HEK293T (cell line): ENCODE measurements around the gene CNDP1.

Source experiments
- CTCF ChIA-PET: fragments of 350-600 bp; formaldehyde crosslinking; extraction: SDS; loops from one replicate; lab custom pipeline; 2021; ENCODE audit warnings: antibody characterized with exemption, inconsistent platforms; lab: Yijun Ruan, JAX
- POLR2A ChIA-PET: fragments of 350-600 bp; formaldehyde crosslinking; extraction: SDS; loops from one replicate; lab custom pipeline; 2020; ENCODE audit warnings: antibody characterized with exemption, inconsistent platforms; lab: Yijun Ruan, JAX
- DNase-seq: peaks from one replicate; pipeline ENCODE4 v3.0.0; 2012; ENCODE audit warnings: mixed read lengths; ENCODE audit errors: extremely low spot score
- ARNT ChIP-seq: fragments of 450-650 bp; IDR thresholded peaks from 2 replicates; pipeline ENCODE4 v1.6.1; 2017; ENCODE audit warnings: mild to moderate bottlenecking
- BHLHE40 ChIP-seq: fragments of 450-650 bp; IDR thresholded peaks from 2 replicates; pipeline ENCODE4 v1.6.1; 2016; ENCODE audit warnings: mild to moderate bottlenecking, moderate library complexity, borderline replicate concordance
- CTBP1 ChIP-seq: fragments of 450-650 bp; IDR thresholded peaks from 2 replicates; pipeline ENCODE4 v1.6.1; 2016; ENCODE audit warnings: borderline replicate concordance
- ELF4 ChIP-seq: fragments of 450-650 bp; IDR thresholded peaks from 2 replicates; pipeline ENCODE4 v1.6.1; 2017; ENCODE audit warnings: antibody characterized with exemption
- FOXA1 ChIP-seq: fragments of 450-650 bp; IDR thresholded peaks from 2 replicates; pipeline ENCODE4 v1.6.1; 2016; ENCODE audit warnings: mild to moderate bottlenecking
- FOXK2 ChIP-seq: fragments of 450-650 bp; IDR thresholded peaks from 2 replicates; pipeline ENCODE4 v1.6.1; 2016; ENCODE audit warnings: mild to moderate bottlenecking
- FOXM1 ChIP-seq: fragments of 450-650 bp; IDR thresholded peaks from 2 replicates; pipeline ENCODE4 v1.6.1; 2017; ENCODE audit warnings: mild to moderate bottlenecking, borderline replicate concordance
- HDGF ChIP-seq: fragments of 450-650 bp; IDR thresholded peaks from 2 replicates; pipeline ENCODE4 v1.6.1; 2017; ENCODE audit warnings: antibody characterized with exemption, borderline replicate concordance
- L3MBTL2 ChIP-seq: fragments of 450-650 bp; conservative IDR thresholded peaks from 2 replicates; pipeline ENCODE4 v1.6.1; 2016; ENCODE audit warnings: mild to moderate bottlenecking
- LEF1 ChIP-seq: fragments of 450-650 bp; IDR thresholded peaks from 2 replicates; pipeline ENCODE4 v1.6.1; 2017; ENCODE audit warnings: mild to moderate bottlenecking, borderline replicate concordance
- NFRKB ChIP-seq: fragments of 450-650 bp; IDR thresholded peaks from 2 replicates; pipeline ENCODE4 v1.6.1; 2016; ENCODE audit warnings: mild to moderate bottlenecking, moderate library complexity
- SP1 ChIP-seq: fragments of 450-650 bp; IDR thresholded peaks from 2 replicates; pipeline ENCODE4 v1.6.1; 2017
- SUZ12 ChIP-seq: fragments of 450-650 bp; IDR thresholded peaks from 2 replicates; pipeline ENCODE4 v1.6.1; 2016; ENCODE audit warnings: mild to moderate bottlenecking
- TARDBP ChIP-seq: fragments of 450-650 bp; IDR thresholded peaks from 2 replicates; pipeline ENCODE4 v1.6.1; 2016
- ZNF384 ChIP-seq: fragments of 450-650 bp; IDR thresholded peaks from 2 replicates; pipeline ENCODE4 v1.6.1; 2016
- TF ChIP-seq, protein P1 (sequence below): fragments of 450-650 bp; IDR thresholded peaks from 2 replicates; pipeline ENCODE4 v1.6.1; 2016

The CNDP1 gene

GRCh38 chr18:74515620-74516231, 18.6 kb upstream of the CNDP1 start:
- POLR2A ChIA-PET = no interaction called here

GRCh38 chr18:74516271-74517235, 17.7 kb upstream of the CNDP1 start:
- ChIA-PET POLR2A (no interaction called here), CTCF (no interaction called here)
- no peak for DNase-seq
- no peak for TF ChIP-seq FOXM1
- no peak for TF ChIP-seq ARNT
- no peak for TF ChIP-seq FOXA1
- no peak for TF ChIP-seq SUZ12

More at GRCh38 chr18:74515620-74516231, 18.6 kb upstream of the CNDP1 start:
- CTCF ChIA-PET = no interaction called here
- no peak for DNase-seq
- no peak for TF ChIP-seq ZNF384
- TF ChIP-seq LEF1 = no peak
- TF ChIP-seq, protein P1, sequence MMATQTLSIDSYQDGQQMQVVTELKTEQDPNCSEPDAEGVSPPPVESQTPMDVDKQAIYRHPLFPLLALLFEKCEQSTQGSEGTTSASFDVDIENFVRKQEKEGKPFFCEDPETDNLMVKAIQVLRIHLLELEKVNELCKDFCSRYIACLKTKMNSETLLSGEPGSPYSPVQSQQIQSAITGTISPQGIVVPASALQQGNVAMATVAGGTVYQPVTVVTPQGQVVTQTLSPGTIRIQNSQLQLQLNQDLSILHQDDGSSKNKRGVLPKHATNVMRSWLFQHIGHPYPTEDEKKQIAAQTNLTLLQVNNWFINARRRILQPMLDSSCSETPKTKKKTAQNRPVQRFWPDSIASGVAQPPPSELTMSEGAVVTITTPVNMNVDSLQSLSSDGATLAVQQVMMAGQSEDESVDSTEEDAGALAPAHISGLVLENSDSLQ = no peak
- no peak for TF ChIP-seq TARDBP
- no peak for TF ChIP-seq SUZ12
- no peak for TF ChIP-seq ARNT
- no peak for TF ChIP-seq HDGF
- TF ChIP-seq FOXA1 = no peak
- no peak for TF ChIP-seq BHLHE40
- TF ChIP-seq NFRKB = no peak
- TF ChIP-seq L3MBTL2 = no peak
- no peak for TF ChIP-seq FOXK2
- no peak for TF ChIP-seq CTBP1
- TF ChIP-seq FOXM1 = no peak
- no peak for TF ChIP-seq SP1

GRCh38 chr18:74517236-74517630, 17.1 kb upstream of the CNDP1 start:
- CTCF ChIA-PET = no interaction called here
- POLR2A ChIA-PET = no interaction called here
- DNase-seq = no peak
- TF ChIP-seq FOXA1 (no peak), SUZ12 (no peak), TARDBP (no peak), NFRKB (no peak), ELF4 (no peak), FOXM1 (no peak), BHLHE40 (no peak), CTBP1 (no peak), L3MBTL2 (no peak), ARNT (no peak), LEF1 (no peak), SP1 (no peak), ZNF384 (no peak), FOXK2 (no peak), HDGF (no peak)
- TF ChIP-seq, protein P1 = no peak

DNA sequence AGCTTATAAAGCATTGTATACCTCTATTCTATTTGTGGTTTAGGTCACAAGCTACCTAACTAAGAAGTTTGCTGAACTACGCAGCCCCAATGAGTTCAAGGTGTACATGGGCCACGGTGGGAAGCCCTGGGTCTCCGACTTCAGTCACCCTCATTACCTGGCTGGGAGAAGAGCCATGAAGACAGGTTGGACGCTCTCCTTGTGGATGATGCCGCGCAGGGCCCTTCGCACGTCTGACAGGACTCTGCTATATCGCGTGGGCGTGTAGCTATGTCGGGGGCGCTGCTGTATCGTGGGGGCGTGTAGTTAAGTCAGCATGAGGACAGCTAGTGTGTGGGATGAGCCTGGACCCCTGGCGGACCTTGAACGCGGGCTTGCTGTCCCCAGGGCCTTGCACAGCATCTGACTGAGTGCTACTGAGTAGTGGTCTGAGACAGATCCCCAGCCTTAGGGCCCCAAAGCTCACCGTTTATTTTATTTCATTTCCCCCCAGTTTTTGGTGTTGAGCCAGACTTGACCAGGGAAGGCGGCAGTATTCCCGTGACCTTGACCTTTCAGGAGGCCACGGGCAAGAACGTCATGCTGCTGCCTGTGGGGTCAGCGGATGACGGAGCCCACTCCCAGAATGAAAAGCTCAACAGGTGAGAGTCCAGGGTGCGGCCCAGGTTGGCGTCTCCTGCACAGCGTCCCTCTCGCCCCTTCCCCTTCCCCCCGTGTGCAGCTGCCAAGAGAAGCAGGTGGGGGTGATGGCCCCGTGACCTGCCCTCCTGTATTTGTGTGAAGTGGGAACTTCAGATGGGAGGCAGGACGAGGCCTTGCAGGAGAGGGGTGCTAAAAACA, 15.6 kb upstream of the CNDP1 start:
- DNase-seq = no peak
- TF ChIP-seq NFRKB (no peak), ZNF384 (no peak), CTBP1 (no peak), FOXM1 (no peak), HDGF (no peak), ARNT (no peak), TARDBP (no peak), SUZ12 (no peak), ELF4 (no peak), LEF1 (no peak)
- TF ChIP-seq, protein P1 = no peak
- ChIA-PET POLR2A (interaction anchor here (1.0 kb wide), 1 partner anchor 23 kb away, joined by 3 read pairs; no protein-coding TSS in a partner anchor), CTCF (no interaction called here)

DNA sequence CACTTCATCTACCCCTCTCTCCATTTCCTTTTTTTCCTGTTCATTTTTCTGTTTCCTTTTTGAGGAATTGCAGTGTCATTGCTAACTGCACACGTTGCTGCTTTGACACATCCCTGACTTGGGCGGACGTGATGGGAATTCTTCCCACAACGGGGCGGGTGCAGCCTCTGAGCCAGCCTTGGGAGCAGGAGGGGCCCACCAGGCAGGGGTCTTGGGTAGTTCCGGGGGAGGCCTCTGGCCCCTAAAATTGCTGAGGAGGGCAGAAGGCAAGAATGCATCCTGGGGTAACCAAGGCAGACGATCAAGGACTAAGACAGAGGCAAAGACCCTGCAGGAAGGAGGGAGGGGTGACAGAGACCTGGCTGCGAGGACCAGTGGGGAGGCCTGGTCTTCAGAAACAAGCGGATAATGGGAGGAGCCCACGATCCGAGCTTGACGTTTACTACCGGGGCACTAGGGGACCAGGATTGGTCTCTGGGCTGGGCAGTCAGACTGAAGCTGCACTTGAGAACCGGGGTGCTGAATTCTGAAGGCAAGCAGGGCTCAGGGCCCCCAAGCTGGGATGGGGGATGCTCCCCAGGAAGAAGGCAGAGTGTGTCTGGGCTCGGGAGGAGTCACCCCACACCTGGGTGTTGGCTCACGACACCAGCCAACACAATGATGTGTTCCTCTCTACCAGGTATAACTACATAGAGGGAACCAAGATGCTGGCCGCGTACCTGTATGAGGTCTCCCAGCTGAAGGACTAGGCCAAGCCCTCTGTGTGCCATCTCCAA, 14.8 kb upstream of the CNDP1 start:
- no peak for DNase-seq
- TF ChIP-seq TARDBP (no peak), ARNT (no peak), ELF4 (no peak), SP1 (no peak), ZNF384 (no peak), HDGF (no peak), SUZ12 (no peak), NFRKB (no peak), FOXM1 (no peak), BHLHE40 (no peak), L3MBTL2 (no peak), LEF1 (no peak), FOXK2 (no peak), FOXA1 (no peak), CTBP1 (no peak)
- TF ChIP-seq, protein P1 = no peak
- ChIA-PET POLR2A (no interaction called here), CTCF (no interaction called here)
